Gastroesophageal sphincter (tissue), 3 donors: ENCODE measurements around the gene SH2B3.

Source experiments
- CTCF ChIP-seq, 4 experiments: fragments of 200-600 bp in 2 of 4; fragments of 450-650 bp in 2 of 4; sonication (generic) in 1 of 4; IDR thresholded peaks; one replicate each; pipeline ENCODE4 v1.5.1; 2017 to 2019; ENCODE audit warnings: antibody characterized with exemption in 4 of 4, mild to moderate bottlenecking in 2 of 4, moderate library complexity in 2 of 4
- POLR2A ChIP-seq, 2 donors: fragments of 450-650 bp; IDR thresholded peaks; one replicate each; pipeline ENCODE4 v1.6.1; 2017; ENCODE audit warnings: antibody characterized with exemption in 2 of 2, mild to moderate bottlenecking in 2 of 2, moderate library complexity in 1 of 2
- POLR2AphosphoS5 ChIP-seq: sonication (generic); formaldehyde crosslinking; IDR thresholded peaks from one replicate; pipeline ENCODE4 v1.6.1; 2017; ENCODE audit warnings: antibody characterized with exemption

GRCh38 chr12:111359231-111359913 lies 46.4 kb upstream of the SH2B3 start:
- TF ChIP-seq CTCF (IDR thresholded peaks at IDR 0.05) (no peak), POLR2AphosphoS5 (no peak), POLR2A (IDR thresholded peaks at IDR 0.05) (no peak)
